BJ (cell line): ENCODE measurements around the gene CREB3L2. TPM values are rescaled to one million over a fixed set of nuclear protein-coding genes. Genes with fewer than 3 reads are reported as not detected.

Experiments used
- CTCF ChIA-PET: fragments of 350-600 bp; formaldehyde crosslinking; extraction: SDS; loops from one replicate; lab custom pipeline; 2021; ENCODE audit warnings: antibody characterized with exemption, inconsistent platforms; lab: Yijun Ruan, JAX
- POLR2A ChIA-PET: fragments of 300-600 bp; sonication (Branson Sonifier 250); formaldehyde crosslinking; extraction: SDS; loops from one replicate; lab custom pipeline; 2021; ENCODE audit warnings: antibody characterized with exemption; lab: Charles Lee
- DNase-seq: peaks from one replicate; pipeline ENCODE4 v3.0.0-alpha.2; 2011; ENCODE audit warnings: low read depth
- H3K27me3 ChIP-seq: 2 replicates; pipeline ENCODE4 v1.6.0; 2011; ENCODE audit warnings: low read length; ENCODE audit not compliant: control insufficient read depth, insufficient read depth
- H3K36me3 ChIP-seq: 2 replicates; pipeline ENCODE4 v1.5.1; 2011; ENCODE audit warnings: low read length; ENCODE audit not compliant: control insufficient read depth, insufficient read depth
- H3K4me3 ChIP-seq: 2 replicates; pipeline ENCODE4 v1.5.1; 2011; ENCODE audit warnings: low read depth, mild to moderate bottlenecking, control low read depth, low read length
- polyA plus RNA-seq: library from polyadenylated mRNA; depleted of rRNA; stranded (reverse); fragments of >200 nt; gene quantifications from 2 replicates; pipeline ENCODE4 v1.2.3, GENCODE V29; 2011
- TF ChIP-seq, protein P1 (sequence below): IDR thresholded peaks from 2 replicates; pipeline ENCODE4 v1.5.1; 2011; ENCODE audit warnings: low read depth, mild to moderate bottlenecking, control low read depth, inconsistent platforms, low read length, moderate library complexity; ENCODE audit not compliant: insufficient read depth

The CREB3L2 gene
- polyA plus RNA-seq, 1 experiment = 62.2 TPM

DNA sequence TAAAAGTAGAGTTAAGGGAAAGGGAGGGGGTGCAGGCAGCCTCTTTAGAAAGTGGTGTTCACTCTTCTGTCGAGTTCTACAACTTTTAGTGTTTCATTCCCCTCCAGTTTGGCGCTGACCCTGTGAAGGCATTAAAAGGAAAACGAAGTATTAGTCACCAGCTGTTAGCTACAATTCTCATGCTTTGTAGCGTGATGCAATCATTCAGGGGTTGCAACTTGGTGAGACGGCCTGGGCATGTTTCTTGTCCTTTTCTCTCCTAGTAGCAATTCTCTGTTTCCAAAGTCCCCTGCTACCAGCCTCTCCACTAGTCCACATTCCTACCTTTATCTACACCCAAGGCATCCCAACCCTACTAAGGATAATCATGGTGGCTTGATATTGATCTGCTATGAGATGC lies 121.5 kb downstream of the CREB3L2 start:
- Histone ChIP-seq H3K4me3 (no peak overlapping the region), H3K27me3 (no peaks in the 10 kb centered on the region), H3K36me3 (peaks cover 19% of the 10 kb centered on the region)
- ChIA-PET CTCF (interaction anchor here (1.1 kb wide), 1 partner anchor 107 kb away, joined by 3 read pairs; no protein-coding TSS in a partner anchor), POLR2A (no interaction called here)
- peak; percentile 57 for DNase-seq
- TF ChIP-seq, protein P1, sequence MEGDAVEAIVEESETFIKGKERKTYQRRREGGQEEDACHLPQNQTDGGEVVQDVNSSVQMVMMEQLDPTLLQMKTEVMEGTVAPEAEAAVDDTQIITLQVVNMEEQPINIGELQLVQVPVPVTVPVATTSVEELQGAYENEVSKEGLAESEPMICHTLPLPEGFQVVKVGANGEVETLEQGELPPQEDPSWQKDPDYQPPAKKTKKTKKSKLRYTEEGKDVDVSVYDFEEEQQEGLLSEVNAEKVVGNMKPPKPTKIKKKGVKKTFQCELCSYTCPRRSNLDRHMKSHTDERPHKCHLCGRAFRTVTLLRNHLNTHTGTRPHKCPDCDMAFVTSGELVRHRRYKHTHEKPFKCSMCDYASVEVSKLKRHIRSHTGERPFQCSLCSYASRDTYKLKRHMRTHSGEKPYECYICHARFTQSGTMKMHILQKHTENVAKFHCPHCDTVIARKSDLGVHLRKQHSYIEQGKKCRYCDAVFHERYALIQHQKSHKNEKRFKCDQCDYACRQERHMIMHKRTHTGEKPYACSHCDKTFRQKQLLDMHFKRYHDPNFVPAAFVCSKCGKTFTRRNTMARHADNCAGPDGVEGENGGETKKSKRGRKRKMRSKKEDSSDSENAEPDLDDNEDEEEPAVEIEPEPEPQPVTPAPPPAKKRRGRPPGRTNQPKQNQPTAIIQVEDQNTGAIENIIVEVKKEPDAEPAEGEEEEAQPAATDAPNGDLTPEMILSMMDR = no peak

DNA sequence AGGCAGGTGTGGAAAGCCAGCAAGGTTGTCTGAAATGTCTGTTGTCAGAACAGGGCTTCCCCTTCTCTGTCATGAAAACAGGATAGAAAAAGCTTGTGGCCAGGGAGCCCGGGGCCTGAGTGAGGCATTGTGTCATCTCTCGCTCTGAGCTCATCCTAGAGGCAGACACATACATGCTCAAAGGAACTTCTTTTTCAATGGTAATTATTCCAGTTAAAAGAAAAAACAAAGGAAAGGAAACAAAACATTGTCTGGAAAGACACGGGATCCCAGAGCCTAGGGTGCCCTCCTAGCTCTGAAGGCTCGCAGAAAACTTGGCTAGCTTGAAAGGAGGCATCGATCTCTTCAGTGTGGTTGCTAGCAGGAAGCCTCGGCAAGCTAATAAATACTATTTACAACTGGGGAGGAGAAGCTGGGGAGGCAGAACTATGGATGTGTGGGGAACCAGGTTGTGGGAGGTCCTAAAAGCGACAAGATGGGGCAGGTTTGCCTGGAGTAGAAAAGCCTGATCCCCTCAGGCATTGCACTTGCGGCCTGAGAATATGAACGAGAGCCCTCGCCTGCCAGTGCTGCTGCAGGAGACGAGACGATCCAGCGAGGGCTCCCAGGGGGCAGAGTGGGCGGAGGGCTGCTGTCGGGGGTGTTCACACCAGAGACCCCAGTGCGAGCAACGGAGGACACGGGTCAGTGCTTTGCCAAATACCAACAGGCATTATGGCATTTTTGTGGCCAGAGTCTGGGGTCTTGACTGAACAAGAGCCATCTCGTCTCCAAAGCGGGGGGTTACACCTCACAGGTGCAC lies 122.3 kb downstream of the CREB3L2 start:
- Histone ChIP-seq H3K27me3 (no peaks in the 10 kb centered on the region), H3K36me3 (peaks cover 11% of the 10 kb centered on the region), H3K4me3 (no peak overlapping the region)
- TF ChIP-seq, protein P1 = no peak
- DNase-seq = no peak
- CTCF ChIA-PET = interaction anchor here (0.6 to 1.2 kb wide), 5 partner anchors 9 to 211 kb away, joined by 3 to 4 read pairs (median 4); no protein-coding TSS in a partner anchor
- POLR2A ChIA-PET = no interaction called here

DNA sequence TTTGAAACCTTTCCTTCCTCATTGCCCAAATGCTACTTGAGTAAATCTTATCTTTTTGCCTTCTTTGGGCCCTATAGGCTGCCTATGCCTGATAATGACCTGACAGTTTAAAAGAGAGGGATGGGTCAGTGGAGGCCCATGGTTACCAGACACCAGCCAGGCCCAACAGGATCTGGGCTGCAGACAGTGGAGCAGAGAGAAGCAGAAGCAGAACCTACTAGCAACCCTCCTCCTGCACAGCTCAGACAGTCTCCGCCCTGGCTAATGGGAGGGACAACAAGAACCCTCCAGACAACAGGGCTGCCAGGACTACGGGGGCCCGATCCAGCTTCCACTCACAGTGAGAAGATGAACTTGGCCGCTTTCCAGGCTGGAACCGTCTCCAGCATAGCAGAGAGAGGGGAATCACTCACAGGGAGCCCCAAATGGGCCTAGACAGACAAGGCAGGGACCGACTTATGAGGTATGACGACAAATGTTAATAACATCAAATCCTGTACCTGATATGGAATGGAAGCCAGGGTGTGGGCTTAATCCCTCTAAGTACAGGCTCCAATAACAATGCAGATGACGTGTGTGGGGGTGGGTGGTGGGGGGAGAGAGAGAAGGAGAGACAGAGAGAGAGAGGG lies 123.4 kb downstream of the CREB3L2 start:
- H3K36me3 ChIP-seq = peaks cover 11% of the 10 kb centered on the region
- ChIA-PET CTCF (interaction anchor here (1.1 to 1.2 kb wide), 3 partner anchors 8 to 16 kb away, joined by 3 to 4 read pairs (median 3); no protein-coding TSS in a partner anchor), POLR2A (no interaction called here)
- no peaks in the 10 kb centered on the region for H3K27me3 ChIP-seq
- TF ChIP-seq, protein P1 = no peak
- no peak overlapping the region for H3K4me3 ChIP-seq
- DNase-seq = no peak

DNA sequence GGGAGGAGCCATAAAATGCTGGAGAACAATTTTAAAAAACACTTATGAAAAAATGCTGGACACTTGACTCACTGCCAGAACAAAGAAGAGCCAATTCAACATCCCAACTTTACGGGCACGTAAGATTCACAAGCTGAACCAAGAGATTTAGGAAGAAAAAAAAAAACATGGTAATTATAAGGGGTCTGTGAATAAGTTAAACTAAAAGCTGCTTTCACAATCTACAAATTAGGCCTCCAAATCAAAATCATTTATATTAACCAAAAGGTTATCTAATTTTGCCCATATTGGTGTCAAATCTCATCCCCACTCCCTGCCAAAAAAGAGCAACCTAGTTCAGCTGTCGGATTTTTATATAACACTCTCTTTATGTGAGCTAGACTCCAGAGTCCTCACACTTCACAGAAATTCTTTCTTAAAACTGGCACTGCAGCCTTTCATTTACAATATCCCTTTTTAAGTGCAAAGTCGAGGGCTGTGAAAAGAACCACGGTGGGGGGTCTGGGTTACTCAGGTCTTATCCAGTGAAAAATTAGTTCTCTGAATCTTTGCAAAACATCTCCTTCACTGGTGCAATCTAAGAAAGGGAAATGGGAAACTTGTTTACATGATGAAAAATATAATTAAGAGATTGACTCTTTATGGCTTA lies 124.7 kb downstream of the CREB3L2 start:
- CTCF ChIA-PET = interaction anchor here (0.6 kb wide), 1 partner anchor 107 kb away, joined by 3 read pairs; no protein-coding TSS in a partner anchor
- DNase-seq = no peak
- Histone ChIP-seq H3K36me3 (peaks cover 11% of the 10 kb centered on the region), H3K4me3 (no peak overlapping the region), H3K27me3 (no peaks in the 10 kb centered on the region)
- POLR2A ChIA-PET = no interaction called here
- TF ChIP-seq, protein P1 = no peak
